Lower leg skin (tissue), 4 donors: ENCODE measurements around the gene GPR157. TPM values are rescaled to one million over a fixed set of nuclear protein-coding genes. Genes with fewer than 3 reads are reported as not detected.

Experiments used
- DNase-seq, 2 donors: peaks; one replicate each; pipeline ENCODE4 v3.0.0-alpha.2; 2019; ENCODE audit warnings: low spot score in 2 of 2
- H3K4me3 ChIP-seq: fragments of 200-600 bp; sonication (generic); 2 replicates; pipeline ENCODE4 v1.5.1; 2017; ENCODE audit warnings: mild to moderate bottlenecking, low read depth; ENCODE audit not compliant: poor library complexity, severe bottlenecking
- CTCF ChIP-seq, 3 donors: fragments of 450-650 bp; IDR thresholded peaks; one replicate each; pipeline ENCODE4 v1.5.1; 2016; ENCODE audit warnings: antibody characterized with exemption in 3 of 3, mild to moderate bottlenecking in 3 of 3, moderate library complexity in 2 of 3
- POLR2A ChIP-seq, 2 donors: fragments of 450-650 bp; IDR thresholded peaks; one replicate each; pipeline ENCODE4 v1.6.1; 2016 to 2017; ENCODE audit warnings: antibody characterized with exemption in 2 of 2, mild to moderate bottlenecking in 1 of 2, moderate library complexity in 1 of 2
- WGBS, 2 donors: methylation state at CpG; one replicate each; pipeline ENCODE4 v1.1.5; 2018; 5-methylcytosine and 5-hydroxymethylcytosine counted together
- intact Hi-C: fragments of 100-400 bp; cut with DNase I; formaldehyde crosslinking; loops from one replicate; pipeline ENCODE4 v1.15.0; 2023; ENCODE audit warnings: low total_unique reads
- total RNA-seq, 4 donors: library from RNA; depleted of rRNA; stranded (reverse); fragments of >200 nt; gene quantifications; one replicate each; pipeline ENCODE4 v1.1.0, GENCODE V29; 2016

GPR157 gene
- total RNA-seq, 4 donors from 2014 or later: 49.5 to 95.7 (median 60.8) TPM

GRCh38 chr1:9151328-9151860 is 22.5 kb upstream of the GPR157 start:
- DNase-seq: no peak
- intact Hi-C loops: no loop called here
- H3K4me3 ChIP-seq: no peak overlapping the region
- no peak for TF ChIP-seq POLR2A (IDR thresholded peaks at IDR 0.05)
- TF ChIP-seq CTCF (IDR thresholded peaks at IDR 0.05): no peak
- WGBS, 2 donors: 60 to 75% methylated on average over 16 of the region's 16 CpGs

GRCh38 chr1:9150582-9151327 is 21.9 kb upstream of the GPR157 start:
- DNase-seq: no peak
- TF ChIP-seq POLR2A (IDR thresholded peaks at IDR 0.05) (no peak), CTCF (IDR thresholded peaks at IDR 0.05) (no peak)
- intact Hi-C loops: no loop called here

GRCh38 chr1:9149837-9150581 is 21.1 kb upstream of the GPR157 start:
- intact Hi-C loops: no loop called here
- TF ChIP-seq POLR2A (IDR thresholded peaks at IDR 0.05): no peak
- no peak for TF ChIP-seq CTCF (IDR thresholded peaks at IDR 0.05)
- WGBS, 2 donors: 79 to 82% methylated on average over 17 of the region's 17 CpGs
- H3K4me3 ChIP-seq: no peak overlapping the region
- no peak for DNase-seq

More at GRCh38 chr1:9150582-9151327, 21.9 kb upstream of the GPR157 start:
- 73 to 85% methylated on average over 16 of the region's 16 CpGs for WGBS, 2 donors
- no peak overlapping the region for H3K4me3 ChIP-seq

- no peak overlapping the region for H3K4me3 ChIP-seq
- intact Hi-C loops: no loop called here
- no peak for TF ChIP-seq CTCF (IDR thresholded peaks at IDR 0.05)
- no peak for TF ChIP-seq POLR2A (IDR thresholded peaks at IDR 0.05)
- WGBS, 2 donors: 93 to 99% methylated on average over 3 of the region's 3 CpGs
- no peak for DNase-seq
Observed at GRCh38 chr1:9149151-9149550, 20.2 kb upstream of the GPR157 start.

- intact Hi-C loops: no loop called here
- no peak for TF ChIP-seq POLR2A (IDR thresholded peaks at IDR 0.05)
- WGBS, 2 donors: 64 to 65% methylated on average over 8 of the region's 8 CpGs
- DNase-seq: no peak
- no peak overlapping the region for H3K4me3 ChIP-seq
Observed at GRCh38 chr1:9146156-9146555, 17.3 kb upstream of the GPR157 start.

GRCh38 chr1:9145714-9146113 is 16.8 kb upstream of the GPR157 start:
- intact Hi-C loops: no loop called here
- no peak overlapping the region for H3K4me3 ChIP-seq
- no peak for TF ChIP-seq CTCF (IDR thresholded peaks at IDR 0.05)
- TF ChIP-seq POLR2A (IDR thresholded peaks at IDR 0.05): no peak
- DNase-seq: no peak
- WGBS, 2 donors: 86 to 91% methylated on average over 5 of the region's 5 CpGs
